ENCODE results near the gene TLN1.

The TLN1 gene

DNA sequence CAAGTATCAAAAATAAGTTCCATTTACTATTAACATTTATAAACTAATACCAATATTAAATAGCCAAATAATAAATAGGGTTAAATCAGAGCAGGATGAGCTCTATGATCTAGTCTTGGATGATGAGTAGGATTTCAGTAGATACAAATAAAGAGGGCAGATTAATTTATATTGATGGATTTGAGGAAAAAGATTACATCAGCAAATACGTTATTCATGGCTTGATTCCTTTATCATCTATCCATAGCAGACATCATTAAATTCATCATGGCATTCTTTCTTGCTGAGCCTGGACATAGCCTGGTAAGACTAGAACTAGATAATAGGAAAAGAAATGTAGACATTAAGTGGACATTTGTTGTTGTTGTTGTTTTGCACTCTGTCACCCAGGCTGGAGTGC, 35.5 kb upstream of the TLN1 start:
- Histone ChIP-seq H3K9ac (no peak overlapping the region), H3K9me3 (ENCODE audit: control insufficient read depth, low read length) (no peaks in the 10 kb centered on the region), H3K27ac (no peak overlapping the region), H3K36me3 (ENCODE audit: control insufficient read depth, insufficient read depth, low read length) (no peaks in the 10 kb centered on the region), H3K27me3 (ENCODE audit: control insufficient read depth, insufficient read depth, low read length) (no peaks in the 10 kb centered on the region), H2AFZ (no peak overlapping the region), H3K4me2 (ENCODE audit: low read length) (no peak overlapping the region), H3K4me1 (peaks cover 2% of the 10 kb centered on the region), H3K79me2 (peaks cover 16% of the 10 kb centered on the region), H3K4me3 (ENCODE audit: low read depth, low read length) (no peak overlapping the region)
- TF ChIP-seq, protein P1, sequence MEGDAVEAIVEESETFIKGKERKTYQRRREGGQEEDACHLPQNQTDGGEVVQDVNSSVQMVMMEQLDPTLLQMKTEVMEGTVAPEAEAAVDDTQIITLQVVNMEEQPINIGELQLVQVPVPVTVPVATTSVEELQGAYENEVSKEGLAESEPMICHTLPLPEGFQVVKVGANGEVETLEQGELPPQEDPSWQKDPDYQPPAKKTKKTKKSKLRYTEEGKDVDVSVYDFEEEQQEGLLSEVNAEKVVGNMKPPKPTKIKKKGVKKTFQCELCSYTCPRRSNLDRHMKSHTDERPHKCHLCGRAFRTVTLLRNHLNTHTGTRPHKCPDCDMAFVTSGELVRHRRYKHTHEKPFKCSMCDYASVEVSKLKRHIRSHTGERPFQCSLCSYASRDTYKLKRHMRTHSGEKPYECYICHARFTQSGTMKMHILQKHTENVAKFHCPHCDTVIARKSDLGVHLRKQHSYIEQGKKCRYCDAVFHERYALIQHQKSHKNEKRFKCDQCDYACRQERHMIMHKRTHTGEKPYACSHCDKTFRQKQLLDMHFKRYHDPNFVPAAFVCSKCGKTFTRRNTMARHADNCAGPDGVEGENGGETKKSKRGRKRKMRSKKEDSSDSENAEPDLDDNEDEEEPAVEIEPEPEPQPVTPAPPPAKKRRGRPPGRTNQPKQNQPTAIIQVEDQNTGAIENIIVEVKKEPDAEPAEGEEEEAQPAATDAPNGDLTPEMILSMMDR (IDR thresholded peaks at IDR 0.05), result no peak

DNA sequence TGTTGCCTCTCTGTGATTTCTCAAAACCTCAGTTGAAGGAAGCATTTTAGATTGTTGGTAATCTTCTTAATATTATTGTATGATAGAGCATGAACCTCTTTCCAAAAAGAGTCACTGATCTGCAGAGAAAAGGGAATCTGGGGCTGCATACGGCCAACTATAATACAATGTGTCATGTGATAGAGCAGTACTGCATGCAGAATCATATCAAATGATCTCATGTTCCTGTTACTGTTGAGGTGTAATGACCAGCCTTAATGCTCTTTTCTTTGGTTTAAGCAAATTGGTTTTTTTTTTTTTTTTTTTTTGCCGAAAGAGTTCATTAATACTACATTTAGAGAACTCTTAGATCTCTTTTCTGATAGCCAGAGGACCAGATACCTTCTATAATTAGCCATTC, 35.0 kb upstream of the TLN1 start:
- no peak overlapping the region for H3K27ac ChIP-seq
- H3K36me3 ChIP-seq (ENCODE audit: control insufficient read depth, insufficient read depth, low read length), result no peaks in the 10 kb centered on the region
- H2AFZ ChIP-seq, result no peak overlapping the region
- no peak overlapping the region for H3K4me3 ChIP-seq (ENCODE audit: low read depth, low read length)
- no peaks in the 10 kb centered on the region for H3K9me3 ChIP-seq (ENCODE audit: control insufficient read depth, low read length)
- peaks cover 16% of the 10 kb centered on the region for H3K79me2 ChIP-seq
- TF ChIP-seq, protein P1 (IDR thresholded peaks at IDR 0.05), result no peak
- no peak overlapping the region for H3K4me2 ChIP-seq (ENCODE audit: low read length)
- no peak overlapping the region for H3K9ac ChIP-seq
- peaks cover 2% of the 10 kb centered on the region for H3K4me1 ChIP-seq
- H3K27me3 ChIP-seq (ENCODE audit: control insufficient read depth, insufficient read depth, low read length), result no peaks in the 10 kb centered on the region

DNA sequence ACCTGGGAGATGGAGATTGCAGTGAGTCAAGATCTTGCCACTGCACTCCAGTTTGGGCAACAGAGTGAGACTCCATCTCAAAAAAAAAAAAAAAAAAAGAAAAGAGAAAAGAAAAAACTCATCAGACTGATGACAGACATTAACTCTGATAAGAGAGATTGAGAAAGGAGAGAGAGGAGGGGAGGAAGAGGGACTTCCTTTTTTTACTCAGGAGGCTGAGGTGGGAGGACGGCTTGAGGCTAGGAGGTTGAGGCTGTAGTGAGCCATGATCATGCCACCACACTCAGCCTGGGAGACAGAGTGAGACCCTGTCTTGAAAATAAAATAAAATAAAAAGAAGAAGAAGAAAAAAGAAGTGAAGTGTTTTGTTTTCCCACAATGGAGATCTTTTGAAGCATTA, 31.8 kb upstream of the TLN1 start:
- Histone ChIP-seq H3K9me3 (ENCODE audit: control insufficient read depth, low read length) (no peaks in the 10 kb centered on the region), H3K4me1 (no peaks in the 10 kb centered on the region), H2AFZ (no peak overlapping the region), H3K27me3 (ENCODE audit: control insufficient read depth, insufficient read depth, low read length) (no peaks in the 10 kb centered on the region), H3K9ac (no peak overlapping the region), H3K4me3 (ENCODE audit: low read depth, low read length) (no peak overlapping the region), H3K27ac (no peak overlapping the region), H3K79me2 (peaks cover 10% of the 10 kb centered on the region), H3K4me2 (ENCODE audit: low read length) (no peak overlapping the region), H3K36me3 (ENCODE audit: control insufficient read depth, insufficient read depth, low read length) (no peaks in the 10 kb centered on the region)
- TF ChIP-seq, protein P1 (IDR thresholded peaks at IDR 0.05), result no peak

DNA sequence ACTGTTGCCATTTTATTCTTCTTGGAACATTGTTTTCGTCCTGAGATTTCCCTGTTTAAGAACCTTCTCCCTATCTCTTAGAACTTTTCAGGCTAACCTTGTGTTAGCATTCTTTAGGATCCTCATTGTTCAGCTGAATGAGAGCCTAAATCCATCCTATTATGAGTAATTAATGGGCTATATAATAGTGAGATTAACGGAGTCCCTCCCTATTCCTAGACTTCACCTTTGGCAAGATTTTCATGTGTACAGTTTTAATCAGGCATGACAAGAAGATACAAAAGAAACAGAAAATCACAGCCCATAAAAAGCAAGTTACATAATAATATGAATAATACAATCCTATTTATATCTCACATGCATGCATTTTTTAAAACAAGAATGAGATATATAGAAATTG, 31.2 kb upstream of the TLN1 start:
- peaks cover 3% of the 10 kb centered on the region for H3K79me2 ChIP-seq
- H3K4me2 ChIP-seq (ENCODE audit: low read length), result no peak overlapping the region
- H3K4me3 ChIP-seq (ENCODE audit: low read depth, low read length), result no peak overlapping the region
- H3K9ac ChIP-seq, result no peak overlapping the region
- H3K9me3 ChIP-seq (ENCODE audit: control insufficient read depth, low read length), result no peaks in the 10 kb centered on the region
- TF ChIP-seq, protein P1 (IDR thresholded peaks at IDR 0.05), result no peak
- H3K4me1 ChIP-seq, result no peaks in the 10 kb centered on the region
- no peaks in the 10 kb centered on the region for H3K36me3 ChIP-seq (ENCODE audit: control insufficient read depth, insufficient read depth, low read length)
- H3K27ac ChIP-seq, result no peak overlapping the region
- H3K27me3 ChIP-seq (ENCODE audit: control insufficient read depth, insufficient read depth, low read length), result no peaks in the 10 kb centered on the region
- no peak overlapping the region for H2AFZ ChIP-seq

DNA sequence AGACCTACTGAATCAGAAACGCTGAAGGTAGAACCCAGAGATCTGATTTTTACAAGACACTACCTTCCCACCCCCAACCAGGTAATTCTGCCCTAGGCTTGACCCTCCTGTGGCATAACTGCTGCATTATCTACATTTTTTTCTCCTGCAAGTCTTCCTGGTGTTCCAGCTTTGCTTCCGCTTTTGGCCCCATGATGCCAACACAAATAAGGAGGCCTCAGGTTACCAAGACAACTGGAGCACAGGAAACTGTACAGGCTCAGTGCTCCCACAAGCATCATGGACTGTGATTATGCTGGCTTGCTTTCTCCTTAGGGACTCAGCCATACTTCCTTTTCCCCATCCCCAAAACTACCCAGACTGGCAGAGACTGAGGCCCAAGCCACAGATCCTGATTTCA, 28.7 kb upstream of the TLN1 start:
- H3K27ac ChIP-seq, result no peak overlapping the region
- H3K9me3 ChIP-seq (ENCODE audit: control insufficient read depth, low read length), result no peaks in the 10 kb centered on the region
- H3K79me2 ChIP-seq, result no peaks in the 10 kb centered on the region
- no peaks in the 10 kb centered on the region for H3K27me3 ChIP-seq (ENCODE audit: control insufficient read depth, insufficient read depth, low read length)
- H2AFZ ChIP-seq, result no peak overlapping the region
- no peaks in the 10 kb centered on the region for H3K4me1 ChIP-seq
- TF ChIP-seq, protein P1 (IDR thresholded peaks at IDR 0.05), result no peak
- H3K9ac ChIP-seq, result no peak overlapping the region
- H3K4me2 ChIP-seq (ENCODE audit: low read length), result no peak overlapping the region
- no peak overlapping the region for H3K4me3 ChIP-seq (ENCODE audit: low read depth, low read length)
- H3K36me3 ChIP-seq (ENCODE audit: control insufficient read depth, insufficient read depth, low read length), result no peaks in the 10 kb centered on the region
